Mesodermal cell (in vitro differentiated cells): Measurements from ENCODE around the gene PC.
"Not testable (repeated sequence)": the region's sequence is repeated elsewhere in the genome, so short reads cannot be mapped to it uniquely, and the experiment has no call there.

Experiments used
- H3K27ac ChIP-seq: 2 replicates; pipeline ENCODE4 v1.7.0; 2013; ENCODE audit warnings: mild to moderate bottlenecking, low read depth, low read length, moderate library complexity; ENCODE audit not compliant: severe bottlenecking
- H3K36me3 ChIP-seq: 2 replicates; pipeline ENCODE4 v1.7.1; 2013; ENCODE audit warnings: mild to moderate bottlenecking, low read length, moderate library complexity; ENCODE audit not compliant: control insufficient read depth, insufficient read depth
- H3K4me1 ChIP-seq: one replicate; pipeline ENCODE4 v1.7.1; 2013; ENCODE audit warnings: mild to moderate bottlenecking, low read length; ENCODE audit not compliant: insufficient read depth, control insufficient read depth, poor library complexity, severe bottlenecking
- H3K4me3 ChIP-seq: 2 replicates; pipeline ENCODE4 v1.7.0; 2013; ENCODE audit warnings: low read length, control low read depth, mild to moderate bottlenecking; ENCODE audit not compliant: insufficient read depth, poor library complexity, severe bottlenecking; ENCODE audit errors: extremely low read depth
- H3K9me3 ChIP-seq: 2 replicates; pipeline ENCODE4 v1.7.1; 2013; ENCODE audit warnings: mild to moderate bottlenecking, low read length, moderate library complexity; ENCODE audit not compliant: control insufficient read depth
- WGBS, 2 experiments: methylation state at CpG; one replicate each; pipeline ENCODE4 v1.1.5; 2013; ENCODE audit warnings: missing lambda C conversion rate in 2 of 2; ENCODE audit not compliant: insufficient coverage in 2 of 2; 5-methylcytosine and 5-hydroxymethylcytosine counted together

The PC gene

DNA sequence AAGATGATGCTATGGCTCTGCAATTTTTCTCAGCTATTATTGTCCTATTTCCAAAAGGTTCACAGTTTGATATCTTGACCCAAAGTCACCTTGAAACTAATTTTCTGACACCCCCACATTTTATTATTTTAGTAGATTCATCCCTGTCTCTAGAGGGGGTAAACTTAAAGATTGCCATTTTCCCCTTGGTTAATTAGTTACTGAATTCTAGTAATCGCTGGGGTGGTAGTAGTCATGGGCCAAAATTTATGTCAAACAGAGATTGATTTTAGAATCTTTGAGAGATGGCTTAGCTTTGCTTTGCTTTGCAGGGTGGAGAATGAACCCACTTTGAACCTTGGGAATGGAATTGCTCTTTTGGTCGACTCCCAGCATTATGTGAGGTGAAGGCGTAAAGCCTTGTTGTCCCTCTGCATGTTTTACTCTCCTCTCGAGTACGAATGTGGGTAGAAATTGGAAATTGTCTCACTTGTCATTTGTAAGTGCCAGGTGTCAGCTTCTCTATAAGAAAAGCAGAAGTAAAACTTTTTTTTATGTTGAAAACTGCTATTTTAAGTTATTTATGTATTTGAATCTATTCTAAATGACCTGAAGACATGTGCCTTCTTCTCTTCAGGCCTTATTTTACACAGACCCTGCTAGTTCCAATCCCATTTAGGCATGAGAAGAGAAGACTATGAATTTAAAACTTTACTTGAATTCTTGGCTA, 157.3 kb downstream of the PC start:
- WGBS, 2 experiments = 88 to 95% methylated on average over 3 to 4 of the region's 5 CpGs
- H3K4me3 ChIP-seq = no peak overlapping the region
- H3K36me3 ChIP-seq = peaks cover 11% of the 10 kb centered on the region
- no peak overlapping the region for H3K27ac ChIP-seq
- no peaks in the 10 kb centered on the region for H3K9me3 ChIP-seq
- no peaks in the 10 kb centered on the region for H3K4me1 ChIP-seq

DNA sequence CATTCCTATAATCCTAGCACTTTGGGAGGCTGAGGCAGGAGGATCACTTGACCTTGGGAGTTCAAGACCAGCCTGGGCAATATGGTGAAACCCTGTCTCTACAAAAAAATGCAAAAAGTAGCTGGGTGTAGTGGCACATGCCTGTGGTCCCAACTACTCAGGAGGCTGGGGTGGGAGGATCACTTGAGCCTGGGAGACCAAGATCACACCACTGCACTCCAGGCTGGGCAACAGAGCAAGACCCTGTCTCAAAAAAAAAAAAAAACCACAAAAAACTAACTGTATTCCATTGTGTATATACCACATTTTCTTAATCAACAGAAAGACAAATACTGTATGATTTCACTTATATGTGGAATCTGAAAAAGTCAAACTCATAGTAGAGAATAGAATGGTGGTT, 158.4 kb downstream of the PC start:
- not testable (repeated sequence) for H3K9me3 ChIP-seq, H3K27ac ChIP-seq

More for the DNA sequence above, 158.4 kb downstream of the PC start:
- not testable (repeated sequence) for H3K4me3 ChIP-seq, H3K4me1 ChIP-seq, H3K36me3 ChIP-seq
